NCI-H510A (cell line): ENCODE results near the gene ETS1.
A peak's percentile ranks its signal among the peaks of the same experiment; 100 is the strongest.

Experiments
- DNase-seq: peaks from one replicate; lab custom pipeline; 2025; lab: John Stamatoyannopoulos, UW

ETS1 gene

GRCh38 chr11:128500493-128500892 is 86.9 kb downstream of the ETS1 start:
- DNase-seq: no peak

- DNase-seq: no peak
These were observed 87.6 kb downstream of the ETS1 start for GRCh38 chr11:128499613-128500253.

GRCh38 chr11:128498721-128499245 is 88.6 kb downstream of the ETS1 start:
- no peak for DNase-seq

- DNase-seq: no peak
These were observed 89.6 kb downstream of the ETS1 start for GRCh38 chr11:128497776-128498095.

- no peak for DNase-seq
These were observed 90.1 kb downstream of the ETS1 start for GRCh38 chr11:128497061-128497775.

GRCh38 chr11:128496692-128497060 is 90.7 kb downstream of the ETS1 start:
- no peak for DNase-seq

GRCh38 chr11:128496249-128496648 is 91.1 kb downstream of the ETS1 start:
- DNase-seq: no peak

GRCh38 chr11:128494418-128495332 is 92.7 kb downstream of the ETS1 start:
- no peak for DNase-seq

GRCh38 chr11:128493570-128493965 is 93.8 kb downstream of the ETS1 start:
- DNase-seq: no peak

- DNase-seq: peak; percentile 24
These were observed 94.3 kb downstream of the ETS1 start for GRCh38 chr11:128492903-128493569.

- DNase-seq: no peak
These were observed 94.9 kb downstream of the ETS1 start for GRCh38 chr11:128492461-128492860.

- no peak for DNase-seq
These were observed 96.0 kb downstream of the ETS1 start for GRCh38 chr11:128491195-128491936.

GRCh38 chr11:128490092-128490491 is 97.3 kb downstream of the ETS1 start:
- DNase-seq: no peak

- no peak for DNase-seq
These were observed 98.9 kb downstream of the ETS1 start for GRCh38 chr11:128488471-128488870.

- DNase-seq: no peak
These were observed 99.4 kb downstream of the ETS1 start for GRCh38 chr11:128487978-128488377.

- DNase-seq: no peak
These were observed 103.2 kb downstream of the ETS1 start for GRCh38 chr11:128484172-128484571.

- no peak for DNase-seq
These were observed 104.1 kb downstream of the ETS1 start for GRCh38 chr11:128483211-128483788.

GRCh38 chr11:128482512-128483191 is 104.7 kb downstream of the ETS1 start:
- DNase-seq: no peak

- no peak for DNase-seq
These were observed 105.3 kb downstream of the ETS1 start for GRCh38 chr11:128482092-128482491.

GRCh38 chr11:128481135-128481534 is 106.2 kb downstream of the ETS1 start:
- no peak for DNase-seq
